ENCODE measurements around the gene CCDC141. TPM values are rescaled to one million over a fixed set of nuclear protein-coding genes. Genes with fewer than 3 reads are reported as not detected.
"Not testable (repeated sequence)": the region's sequence is repeated elsewhere in the genome, so short reads cannot be mapped to it uniquely, and the experiment has no call there.

Gene CCDC141
- polyA plus RNA-seq, 3 donors: 0.09 to 0.54 (median 0.45) TPM

GRCh38 chr2:178997067-178997466 lies 52.9 kb downstream of the CCDC141 start:
- H3K27ac ChIP-seq (ENCODE audit: low read depth, low read length): no peak overlapping the region
- 87 to 95% (median 93%) methylated on average over 1 of the region's 1 CpG for WGBS, 3 donors

DNA sequence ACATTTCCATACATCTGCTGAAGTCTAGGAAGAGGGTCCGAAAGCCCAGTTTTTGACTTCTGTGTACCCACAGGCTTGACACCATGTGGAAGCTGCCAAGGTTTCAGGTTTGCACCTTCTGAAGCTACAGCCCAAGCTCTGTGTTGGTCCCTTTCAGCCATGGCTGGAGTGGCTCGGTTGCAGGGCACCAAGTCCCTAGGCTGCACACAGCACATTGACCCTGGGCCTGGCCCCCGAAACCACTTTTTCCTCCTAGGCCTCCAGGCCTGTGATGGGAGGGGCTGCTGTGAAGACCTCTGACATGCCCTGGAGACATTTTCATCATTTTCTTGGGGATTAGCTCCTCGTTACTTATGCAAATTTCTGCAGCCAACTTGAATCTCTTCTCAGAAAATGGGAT lies 55.7 kb downstream of the CCDC141 start:
- 73 to 81% (median 78%) methylated on average over 4 of the region's 4 CpGs for WGBS, 3 donors

GRCh38 chr2:178993788-178994187 lies 56.1 kb downstream of the CCDC141 start:
- H3K27ac ChIP-seq (ENCODE audit: low read depth, low read length): no peak overlapping the region
- 78 to 92% (median 88%) methylated on average over 2 of the region's 2 CpGs for WGBS, 3 donors

More for the DNA sequence above, 55.7 kb downstream of the CCDC141 start:
- no peak overlapping the region for H3K27ac ChIP-seq (ENCODE audit: low read depth, low read length)

- WGBS, 3 donors: 78 to 83% (median 78%) methylated on average over 3 of the region's 3 CpGs
- not testable (repeated sequence) for H3K27ac ChIP-seq (ENCODE audit: low read depth, low read length)
These were observed 57.2 kb downstream of the CCDC141 start for GRCh38 chr2:178992719-178993118.

DNA sequence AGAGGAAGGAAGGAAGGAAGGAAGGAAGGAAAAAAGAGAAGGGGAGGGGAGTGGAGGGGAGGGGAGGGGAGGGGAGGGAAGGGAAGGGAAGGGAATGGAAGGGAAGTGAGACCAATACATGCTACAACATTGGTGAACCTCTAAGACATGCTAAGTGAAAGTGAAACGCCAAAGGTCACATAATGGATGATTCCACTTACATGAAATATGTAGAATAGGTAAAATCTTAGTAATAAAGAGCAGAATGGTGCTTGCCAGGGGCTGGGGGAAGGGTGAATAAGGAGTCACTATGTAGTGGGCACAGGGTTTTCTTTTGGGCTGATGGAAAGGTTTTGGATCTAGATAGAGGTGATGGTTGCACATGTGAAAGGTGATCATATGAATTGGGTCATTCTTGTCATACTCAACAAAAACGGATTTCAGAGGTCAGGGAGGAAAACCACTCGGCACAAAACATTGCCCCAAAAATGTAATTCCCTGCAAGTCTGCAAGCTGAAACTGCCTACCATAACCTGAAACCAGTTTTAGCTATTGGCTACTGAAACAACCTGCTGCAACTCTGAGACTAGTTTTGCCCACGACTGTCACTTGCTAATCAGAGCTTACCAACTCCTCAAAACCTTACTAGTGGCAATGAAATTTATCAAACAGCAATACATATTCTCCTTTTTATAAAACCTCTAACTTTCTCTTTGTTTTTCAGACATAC lies 59.2 kb downstream of the CCDC141 start:
- WGBS, 3 donors: 69 to 83% (median 81%) methylated on average over 4 of the region's 4 CpGs
- no peak overlapping the region for H3K27ac ChIP-seq (ENCODE audit: low read depth, low read length)

DNA sequence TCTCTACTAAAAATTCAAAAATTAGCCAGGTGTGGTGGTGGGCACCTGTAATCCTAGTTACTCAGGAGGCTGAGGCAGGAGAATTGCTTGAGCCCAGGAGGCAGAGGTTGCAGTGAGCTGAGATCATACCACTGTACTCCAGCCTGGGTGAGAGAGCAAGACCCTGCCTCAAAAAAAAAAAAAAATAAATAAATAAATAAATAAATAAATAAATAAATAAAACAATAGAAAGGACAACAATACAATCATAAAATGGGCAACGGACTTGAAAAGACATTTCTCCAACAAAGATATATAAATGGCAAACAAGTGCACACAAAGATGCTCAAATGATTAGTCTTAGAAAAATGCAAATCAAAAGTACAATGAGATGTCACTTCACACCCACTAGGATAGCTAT lies 60.5 kb downstream of the CCDC141 start:
- WGBS, 3 donors: 46 to 92% (median 85%) methylated on average over 1 of the region's 1 CpG

DNA sequence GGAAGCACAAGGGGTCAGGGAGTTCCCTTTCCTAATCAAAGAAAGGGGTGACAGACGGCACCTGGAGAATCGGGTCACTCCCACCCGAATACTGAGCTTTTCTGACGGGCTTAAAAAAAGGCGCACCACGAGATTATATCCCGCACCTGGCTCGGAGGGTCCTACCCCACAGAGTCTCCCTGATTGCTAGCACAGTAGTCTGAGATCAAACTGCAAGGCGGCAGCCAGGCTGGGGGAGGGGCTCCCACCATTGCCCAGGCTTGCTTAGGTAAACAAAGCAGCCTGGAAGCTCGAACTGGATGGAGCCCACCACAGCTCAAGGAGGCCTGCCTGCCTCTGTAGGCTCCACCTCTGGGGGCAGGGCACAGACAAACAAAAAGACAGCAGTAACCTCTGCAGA lies 67.3 kb downstream of the CCDC141 start:
- WGBS, 3 donors: 75 to 91% (median 91%) methylated on average over 7 to 9 of the region's 10 CpGs
- not testable (repeated sequence) for H3K27ac ChIP-seq (ENCODE audit: low read depth, low read length)

More for the DNA sequence above, 60.5 kb downstream of the CCDC141 start:
- H3K27ac ChIP-seq (ENCODE audit: low read depth, low read length): not testable (repeated sequence)

- 85 to 92% (median 86%) methylated on average over 2 of the region's 2 CpGs for WGBS, 3 donors
- H3K27ac ChIP-seq (ENCODE audit: low read depth, low read length): no peak overlapping the region
These were observed 69.1 kb downstream of the CCDC141 start for GRCh38 chr2:178980815-178981214.

- H3K27ac ChIP-seq (ENCODE audit: low read depth, low read length): no peak overlapping the region
- 32 to 70% (median 57%) methylated on average over 2 of the region's 2 CpGs for WGBS, 3 donors
These were observed 71.3 kb downstream of the CCDC141 start for GRCh38 chr2:178978667-178979066.

GRCh38 chr2:178976351-178976750 lies 73.6 kb downstream of the CCDC141 start:
- 87 to 92% (median 88%) methylated on average over 2 of the region's 2 CpGs for WGBS, 3 donors

GRCh38 chr2:178962805-178963433 lies 87.0 kb downstream of the CCDC141 start:
- WGBS, 3 donors: 78 to 79% (median 78%) methylated on average over 4 of the region's 4 CpGs

More at GRCh38 chr2:178976351-178976750, 73.6 kb downstream of the CCDC141 start:
- no peak overlapping the region for H3K27ac ChIP-seq (ENCODE audit: low read depth, low read length)

GRCh38 chr2:178962152-178962551 lies 87.8 kb downstream of the CCDC141 start:
- WGBS, 3 donors: 97 to 100% (median 100%) methylated on average over 1 of the region's 1 CpG
- H3K27ac ChIP-seq (ENCODE audit: low read depth, low read length): no peak overlapping the region

More at GRCh38 chr2:178962805-178963433, 87.0 kb downstream of the CCDC141 start:
- H3K27ac ChIP-seq (ENCODE audit: low read depth, low read length): no peak overlapping the region

DNA sequence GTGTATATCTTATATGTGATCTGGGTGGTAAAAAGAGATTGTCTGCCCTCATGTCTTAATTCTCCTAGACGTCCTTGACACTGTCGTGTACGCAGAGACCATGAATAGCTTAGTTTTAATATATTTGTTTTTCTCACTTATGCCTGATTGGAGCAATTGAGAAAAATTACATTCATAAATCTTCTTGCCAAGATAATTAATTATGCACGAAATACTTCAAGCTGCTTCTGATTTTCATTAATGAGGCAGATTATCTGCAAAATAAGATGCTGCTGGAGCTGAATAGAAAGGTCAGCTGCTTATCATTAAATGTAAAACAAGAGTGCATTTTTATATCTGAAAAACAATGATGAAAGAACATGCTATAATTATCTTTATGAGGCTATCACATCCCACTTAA lies 95.9 kb downstream of the CCDC141 start:
- no peak overlapping the region for H3K27ac ChIP-seq (ENCODE audit: low read depth, low read length)

GRCh38 chr2:178951266-178952006 lies 98.5 kb downstream of the CCDC141 start:
- no peak overlapping the region for H3K27ac ChIP-seq (ENCODE audit: low read depth, low read length)
- WGBS, 3 donors: 83 to 89% (median 86%) methylated on average over 5 of the region's 5 CpGs

More for the DNA sequence above, 95.9 kb downstream of the CCDC141 start:
- 68 to 92% (median 92%) methylated on average over 4 of the region's 4 CpGs for WGBS, 3 donors

GRCh38 chr2:178949584-178949983 lies 100.4 kb downstream of the CCDC141 start:
- 66 to 85% (median 80%) methylated on average over 4 of the region's 4 CpGs for WGBS, 3 donors

DNA sequence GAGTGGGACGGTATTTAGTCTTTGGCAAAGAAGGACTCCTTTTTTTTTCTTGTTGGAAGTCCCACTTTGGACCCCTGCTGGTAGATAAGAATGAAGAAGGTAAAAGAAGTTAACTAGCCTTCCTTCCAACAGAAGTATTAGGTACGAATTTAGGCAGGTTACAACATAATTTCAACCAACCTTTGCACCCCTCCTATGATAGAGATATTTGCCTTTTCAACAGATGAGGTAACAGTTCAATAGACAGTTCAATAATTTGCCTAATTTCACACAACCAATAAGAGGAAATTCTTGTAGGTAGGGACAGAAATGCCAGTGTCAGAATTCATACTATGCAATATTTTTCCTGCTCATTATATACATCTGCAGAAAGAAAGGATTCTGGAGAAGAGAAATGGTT lies 100.8 kb downstream of the CCDC141 start:
- no peak overlapping the region for H3K27ac ChIP-seq (ENCODE audit: low read depth, low read length)
- 75 to 93% (median 86%) methylated on average over 2 of the region's 2 CpGs for WGBS, 3 donors

More at GRCh38 chr2:178949584-178949983, 100.4 kb downstream of the CCDC141 start:
- H3K27ac ChIP-seq (ENCODE audit: low read depth, low read length): no peak overlapping the region

DNA sequence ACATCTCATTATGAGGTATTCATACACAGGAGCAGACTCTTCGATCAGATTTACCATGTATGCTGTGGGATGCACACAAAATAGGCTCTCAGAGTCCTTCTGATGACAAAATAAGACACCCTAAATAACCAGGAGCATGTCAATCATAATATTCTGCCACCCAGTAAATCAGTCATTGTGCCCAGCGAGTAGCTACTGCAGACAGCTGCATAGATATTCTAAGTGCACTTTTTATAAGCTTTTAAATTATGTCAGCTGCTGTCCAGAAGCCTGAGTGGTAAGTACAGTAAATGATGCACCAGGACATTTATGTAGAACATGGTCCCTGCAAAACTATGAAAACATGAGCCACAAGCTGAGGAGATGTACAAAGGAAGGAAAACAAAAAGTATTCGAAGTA lies 102.9 kb downstream of the CCDC141 start:
- WGBS, 3 donors: 83 to 87% (median 85%) methylated on average over 3 of the region's 3 CpGs
- no peak overlapping the region for H3K27ac ChIP-seq (ENCODE audit: low read depth, low read length)

DNA sequence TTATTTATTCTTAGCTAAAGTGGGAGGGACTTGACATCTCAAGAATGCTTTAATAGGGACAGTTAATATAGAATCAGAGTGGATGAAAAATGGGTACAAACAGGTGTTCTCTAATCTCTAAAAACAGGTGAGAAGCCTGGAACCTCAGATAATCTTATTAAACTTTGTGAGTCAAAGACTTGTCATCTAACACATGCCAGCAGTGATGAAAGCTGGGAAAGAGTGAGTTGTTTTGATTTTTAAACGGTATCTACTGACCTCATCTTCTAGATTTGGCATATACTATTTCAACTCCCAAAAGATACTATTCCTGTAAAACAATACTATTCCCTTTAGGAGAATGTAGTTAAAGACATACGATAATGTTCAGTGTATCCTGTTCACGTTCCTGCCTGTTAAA lies 103.4 kb downstream of the CCDC141 start:
- 70 to 75% (median 72%) methylated on average over 3 of the region's 3 CpGs for WGBS, 3 donors
- H3K27ac ChIP-seq (ENCODE audit: low read depth, low read length): no peak overlapping the region

DNA sequence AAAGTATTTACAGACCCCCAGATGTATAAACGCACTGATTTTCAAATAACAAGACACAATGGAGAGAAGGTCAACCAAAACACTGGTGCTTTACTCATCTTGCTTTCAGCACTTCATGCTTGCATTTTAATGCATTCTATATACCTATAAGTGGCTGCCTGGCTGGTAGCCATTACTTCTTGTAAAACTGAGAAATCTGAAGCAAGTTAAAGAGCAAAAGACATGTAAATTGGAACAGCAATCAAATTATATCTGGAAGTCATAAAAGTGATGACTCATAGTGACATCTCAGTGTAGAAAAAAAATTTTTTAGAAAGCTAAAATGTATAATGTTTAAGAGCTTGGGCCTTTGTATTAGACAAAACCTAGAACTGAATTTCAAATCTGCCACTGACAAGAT lies 106.2 kb downstream of the CCDC141 start:
- 80 to 89% (median 84%) methylated on average over 1 of the region's 1 CpG for WGBS, 3 donors
- H3K27ac ChIP-seq (ENCODE audit: low read depth, low read length): no peak overlapping the region

Data from adipose tissue (tissue), 3 donors.